Body of pancreas (tissue), 4 donors: ENCODE results near the gene NKIRAS1. TPM values are rescaled to one million over a fixed set of nuclear protein-coding genes. Genes with fewer than 3 reads are reported as not detected.
A peak's percentile ranks its signal among the peaks of the same experiment; 100 is the strongest.
"Not testable (repeated sequence)": the region's sequence is repeated elsewhere in the genome, so short reads cannot be mapped to it uniquely, and the experiment has no call there.

ENCODE experiments used
- ATAC-seq: fragments of 150-250 bp; one replicate; pipeline ENCODE4 v1.9.1; 2016
- DNase-seq, 4 donors: peaks; one replicate each; pipeline ENCODE4 v3.0.0-alpha.2; 2019
- H3K27ac ChIP-seq, 4 donors: fragments of 200-600 bp; sonication (generic); 1 replicate in 3 of 4; 2 replicates in 1 of 4; pipeline versions ENCODE4 v1.5.1 to v1.6.1; 2016 to 2019; ENCODE audit warnings: mild to moderate bottlenecking in 1 of 4, mixed read lengths in 1 of 4, moderate library complexity in 1 of 4
- H3K27me3 ChIP-seq, 2 donors: fragments of 200-600 bp; sonication (generic); one replicate each; pipeline ENCODE4 v1.6.0; 2016; ENCODE audit warnings: mild to moderate bottlenecking in 1 of 2
- H3K36me3 ChIP-seq, 2 donors: fragments of 200-600 bp; sonication (generic); replicated peaks in 1 of 2; 2 replicates each; pipeline ENCODE4 v1.5.1; 2016; ENCODE audit warnings: low read depth in 2 of 2; ENCODE audit not compliant: insufficient read depth in 1 of 2
- H3K4me1 ChIP-seq: fragments of 200-600 bp; sonication (generic); one replicate; pipeline ENCODE4 v1.6.0; 2016
- H3K4me3 ChIP-seq, 2 donors: fragments of 200-600 bp; sonication (generic); 1 replicate in 1 of 2; 2 replicates in 1 of 2; pipeline ENCODE4 v1.5.1; 2016 to 2019
- H3K9me3 ChIP-seq, 3 donors: fragments of 200-600 bp; sonication (generic); 1 replicate in 2 of 3; 2 replicates in 1 of 3; pipeline ENCODE4 v1.5.1; 2016
- CTCF ChIP-seq, 7 experiments: fragments of 450-650 bp in 4 of 7; fragments of 200-600 bp in 3 of 7; sonication (generic) in 3 of 7; IDR thresholded peaks; one replicate each; pipeline ENCODE4 v1.5.1; 2016 to 2019; ENCODE audit warnings: antibody characterized with exemption in 7 of 7
- POLR2A ChIP-seq, 3 donors: fragments of 450-650 bp; IDR thresholded peaks; one replicate each; pipeline ENCODE4 v1.6.1; 2016; ENCODE audit warnings: antibody characterized with exemption in 3 of 3, mild to moderate bottlenecking in 2 of 3
- WGBS, 2 donors: methylation state at CpG; one replicate each; pipeline ENCODE4 v1.1.5; 2017; 5-methylcytosine and 5-hydroxymethylcytosine counted together
- intact Hi-C: fragments of 100-400 bp; cut with DNase I; formaldehyde crosslinking; loops from one replicate; pipeline ENCODE4 v1.15.1; 2023
- total RNA-seq, 2 donors: library from RNA; depleted of rRNA; stranded (reverse); fragments of >200 nt; gene quantifications; one replicate each; pipeline ENCODE4 v1.1.0, GENCODE V29; 2016

The NKIRAS1 gene
- total RNA-seq, 2 donors from 2014 or later = 2.0 to 7.8 TPM

- Histone ChIP-seq H3K4me3 (peak overlapping the region; percentile 75 to 90), H3K9me3 (no peaks in the 10 kb centered on the region), H3K36me3 (peaks cover 0 to 11% of the 10 kb centered on the region in 2 donors), H3K27ac (peak overlapping the region; percentile 89 to 96 (median 94)), H3K27me3 (no peaks in the 10 kb centered on the region), H3K4me1 (peaks cover 39% of the 10 kb centered on the region)
- TF ChIP-seq POLR2A (IDR thresholded peaks at IDR 0.05) = no peak
- ATAC-seq (peak; percentile 52), DNase-seq (no peak)
- intact Hi-C loops = no loop called here
- WGBS, 2 donors = 1 to 2% methylated on average over 16 to 44 of the region's 48 CpGs
Measured at GRCh38 chr3:23916152-23916885, 471 bp downstream of the NKIRAS1 start.

- intact Hi-C loops = no loop called here
- no peak overlapping the region for H3K27ac ChIP-seq
- no peak overlapping the region for H3K4me3 ChIP-seq
- no peaks in the 10 kb centered on the region for H3K27me3 ChIP-seq
- peaks cover 0 to 10% of the 10 kb centered on the region in 2 donors for H3K36me3 ChIP-seq
- WGBS, 2 donors = 40 to 46% methylated on average over 7 of the region's 7 CpGs
- DNase-seq (no peak), ATAC-seq (no peak)
- TF ChIP-seq CTCF (IDR thresholded peaks at IDR 0.05) (no peak), POLR2A (IDR thresholded peaks at IDR 0.05) (no peak)
- H3K4me1 ChIP-seq = peaks cover 39% of the 10 kb centered on the region
- H3K9me3 ChIP-seq = no peaks in the 10 kb centered on the region
Measured at GRCh38 chr3:23915537-23916108, 1.2 kb downstream of the NKIRAS1 start.

- no peak overlapping the region for H3K4me3 ChIP-seq
- TF ChIP-seq CTCF (IDR thresholded peaks at IDR 0.05) (no peak), POLR2A (IDR thresholded peaks at IDR 0.05) (no peak)
- DNase-seq (no peak), ATAC-seq (no peak)
- H3K27me3 ChIP-seq = no peaks in the 10 kb centered on the region
- H3K9me3 ChIP-seq = no peaks in the 10 kb centered on the region
- peaks cover 32% of the 10 kb centered on the region for H3K4me1 ChIP-seq
- H3K36me3 ChIP-seq = peaks cover 0 to 3% of the 10 kb centered on the region in 2 donors
- 46% methylated on average over 3 of the region's 3 CpGs for WGBS, 2 donors
- no peak overlapping the region for H3K27ac ChIP-seq
- intact Hi-C loops = no loop called here
Measured at GRCh38 chr3:23913873-23914743, 2.7 kb downstream of the NKIRAS1 start.

GRCh38 chr3:23913182-23913581, 3.6 kb downstream of the NKIRAS1 start:
- H3K27me3 ChIP-seq = no peaks in the 10 kb centered on the region
- H3K27ac ChIP-seq = no peak overlapping the region
- ATAC-seq = no peak
- TF ChIP-seq CTCF (IDR thresholded peaks at IDR 0.05) = no peak
- TF ChIP-seq POLR2A (IDR thresholded peaks at IDR 0.05) = no peak
- peaks cover 0 to 2% of the 10 kb centered on the region in 2 donors for H3K36me3 ChIP-seq
- no peak for DNase-seq
- intact Hi-C loops = no loop called here
- no peak overlapping the region for H3K4me3 ChIP-seq
- no peaks in the 10 kb centered on the region for H3K9me3 ChIP-seq
- peaks cover 23% of the 10 kb centered on the region for H3K4me1 ChIP-seq
- WGBS, 2 donors = 68 to 73% methylated on average over 1 of the region's 1 CpG

- H3K27ac ChIP-seq, DNase-seq, H3K27me3 ChIP-seq, H3K4me3 ChIP-seq, ATAC-seq, H3K9me3 ChIP-seq, H3K36me3 ChIP-seq, intact Hi-C loops: not testable (repeated sequence)
- WGBS, 2 donors = 96 to 98% methylated on average over 3 of the region's 3 CpGs
- peaks cover 19% of the 10 kb centered on the region for H3K4me1 ChIP-seq
Measured at GRCh38 chr3:23912335-23912734, 4.5 kb downstream of the NKIRAS1 start.
